Activated CD8-positive, alpha-beta memory T cell treated with anti-CD3 and anti-CD28 coated beads, Interleukin-2, amount 10 ng/mL, durations not matched to agents 7 days and 5 days (primary cell): Measurements from ENCODE around the gene MPC1. TPM values are rescaled to one million over a fixed set of nuclear protein-coding genes. Genes with fewer than 3 reads are reported as not detected.
"Not testable (repeated sequence)": the region's sequence is repeated elsewhere in the genome, so short reads cannot be mapped to it uniquely, and the experiment has no call there.

Experiments used
- ATAC-seq: fragments of 150-1000 bp; cut with Tn5 transposase; one replicate; pipeline ENCODE4 v1.10.0; 2021; ENCODE audit warnings: moderate library complexity
- CTCF ChIA-PET: fragments of 350-600 bp; sonication (Branson Sonifier 250); formaldehyde crosslinking; loops from one replicate; lab custom pipeline; 2021; ENCODE audit warnings: antibody characterized with exemption; lab: Charles Lee
- DNase-seq: peaks from one replicate; pipeline ENCODE4 v3.0.0-alpha.2; 2020
- H3K27ac Mint-ChIP-seq: one replicate; pipeline ENCODE4 v1.8.0; 2021; ENCODE audit warnings: mild to moderate bottlenecking, mixed read lengths
- H3K27me3 Mint-ChIP-seq: one replicate; pipeline ENCODE4 v1.8.0; 2021; ENCODE audit warnings: mixed read lengths
- H3K36me3 Mint-ChIP-seq: one replicate; pipeline ENCODE4 v1.8.0; 2021; ENCODE audit warnings: mild to moderate bottlenecking, mixed read lengths
- H3K4me1 Mint-ChIP-seq: one replicate; pipeline ENCODE4 v1.8.0; 2021; ENCODE audit warnings: mixed read lengths
- H3K4me3 Mint-ChIP-seq: one replicate; pipeline ENCODE4 v1.8.0; 2021; ENCODE audit warnings: mild to moderate bottlenecking, moderate library complexity, mixed read lengths
- H3K9me3 Mint-ChIP-seq: one replicate; pipeline ENCODE4 v1.8.0; 2022; ENCODE audit warnings: low read depth, mixed read lengths
- total RNA-seq, 2 experiments: library from RNA; stranded (reverse); gene quantifications; one replicate each; pipeline ENCODE4 v1.2.3, GENCODE V29; 2021

Gene MPC1
- total RNA-seq, 2 experiments from 2014 or later: 29.4 to 37.4 TPM

DNA sequence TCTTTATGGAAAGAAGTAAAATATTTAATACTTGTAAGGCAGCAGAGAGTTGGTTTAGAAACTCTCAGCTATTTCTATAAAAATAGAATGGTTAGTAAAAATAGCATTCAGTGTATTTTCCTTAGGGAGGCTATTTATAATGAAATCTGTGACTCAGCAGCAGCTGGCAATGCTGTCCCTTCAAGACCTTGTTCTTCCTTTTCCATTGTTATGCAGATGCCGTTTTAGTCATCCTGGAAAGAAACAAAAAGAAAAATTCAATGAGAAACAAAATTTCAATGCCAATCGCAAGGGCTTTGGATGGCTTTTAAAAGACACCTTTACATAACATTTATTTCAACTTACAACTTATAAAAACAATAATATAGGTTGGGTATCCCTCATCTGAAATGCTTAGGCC lies 17.5 kb downstream of the MPC1 start:
- no peaks in the 10 kb centered on the region for H3K9me3 Mint-ChIP-seq
- ATAC-seq (no peak), DNase-seq (no peak)
- H3K27ac Mint-ChIP-seq: no peak overlapping the region
- no peaks in the 10 kb centered on the region for H3K27me3 Mint-ChIP-seq
- CTCF ChIA-PET: interaction anchor here (0.9 kb wide), 1 partner anchor 16 kb away, joined by 6 read pairs; no protein-coding TSS in a partner anchor
- no peaks in the 10 kb centered on the region for H3K4me1 Mint-ChIP-seq
- peaks cover 6% of the 10 kb centered on the region for H3K36me3 Mint-ChIP-seq
- no peak overlapping the region for H3K4me3 Mint-ChIP-seq

DNA sequence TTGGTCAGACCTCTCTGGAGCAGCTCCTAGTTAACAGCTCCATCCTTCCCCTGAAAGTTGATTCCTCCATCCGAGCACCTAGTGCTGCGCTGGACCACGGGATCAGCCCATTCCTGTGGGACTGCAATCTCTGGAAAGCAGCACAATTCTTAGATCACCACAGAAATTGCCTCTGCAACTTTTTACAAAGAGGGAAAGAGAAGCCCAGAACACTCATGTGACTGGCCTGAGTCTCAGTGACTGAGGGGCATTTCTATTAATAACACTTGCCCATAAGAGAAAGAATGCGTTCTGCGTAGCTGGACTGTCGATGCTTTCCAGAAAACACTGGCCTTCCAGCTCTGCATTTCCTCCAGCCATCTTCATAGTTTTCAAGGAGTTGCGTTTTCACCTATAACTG lies 18.3 kb downstream of the MPC1 start:
- H3K36me3 Mint-ChIP-seq: peaks cover 6% of the 10 kb centered on the region
- H3K27me3 Mint-ChIP-seq: peaks cover 5% of the 10 kb centered on the region
- no peaks in the 10 kb centered on the region for H3K9me3 Mint-ChIP-seq
- H3K4me1 Mint-ChIP-seq: no peaks in the 10 kb centered on the region
- ATAC-seq (no peak), DNase-seq (no peak)
- CTCF ChIA-PET: interaction anchor here (0.9 kb wide), 1 partner anchor 17 kb away, joined by 6 read pairs; no protein-coding TSS in a partner anchor
- H3K27ac Mint-ChIP-seq: no peak overlapping the region
- no peak overlapping the region for H3K4me3 Mint-ChIP-seq

- H3K36me3 Mint-ChIP-seq, H3K4me1 Mint-ChIP-seq, H3K4me3 Mint-ChIP-seq, ATAC-seq, H3K27ac Mint-ChIP-seq, DNase-seq, H3K9me3 Mint-ChIP-seq: not testable (repeated sequence)
- peaks cover 20% of the 10 kb centered on the region for H3K27me3 Mint-ChIP-seq
- CTCF ChIA-PET: interaction anchor here (1.4 kb wide), 1 partner anchor 19 kb away, joined by 4 read pairs; no protein-coding TSS in a partner anchor
Measured at GRCh38 chr6:166362427-166362826, 20.3 kb downstream of the MPC1 start.

- DNase-seq: no peak
- Mint-ChIP-seq H3K27ac (no peak overlapping the region), H3K4me1 (no peaks in the 10 kb centered on the region), H3K4me3 (no peak overlapping the region), H3K9me3 (no peaks in the 10 kb centered on the region), H3K27me3 (peaks cover 27% of the 10 kb centered on the region), H3K36me3 (peaks cover 5% of the 10 kb centered on the region)
- CTCF ChIA-PET: no interaction called here
- no peak for ATAC-seq
Measured at GRCh38 chr6:166361077-166361429, 21.7 kb downstream of the MPC1 start.

DNA sequence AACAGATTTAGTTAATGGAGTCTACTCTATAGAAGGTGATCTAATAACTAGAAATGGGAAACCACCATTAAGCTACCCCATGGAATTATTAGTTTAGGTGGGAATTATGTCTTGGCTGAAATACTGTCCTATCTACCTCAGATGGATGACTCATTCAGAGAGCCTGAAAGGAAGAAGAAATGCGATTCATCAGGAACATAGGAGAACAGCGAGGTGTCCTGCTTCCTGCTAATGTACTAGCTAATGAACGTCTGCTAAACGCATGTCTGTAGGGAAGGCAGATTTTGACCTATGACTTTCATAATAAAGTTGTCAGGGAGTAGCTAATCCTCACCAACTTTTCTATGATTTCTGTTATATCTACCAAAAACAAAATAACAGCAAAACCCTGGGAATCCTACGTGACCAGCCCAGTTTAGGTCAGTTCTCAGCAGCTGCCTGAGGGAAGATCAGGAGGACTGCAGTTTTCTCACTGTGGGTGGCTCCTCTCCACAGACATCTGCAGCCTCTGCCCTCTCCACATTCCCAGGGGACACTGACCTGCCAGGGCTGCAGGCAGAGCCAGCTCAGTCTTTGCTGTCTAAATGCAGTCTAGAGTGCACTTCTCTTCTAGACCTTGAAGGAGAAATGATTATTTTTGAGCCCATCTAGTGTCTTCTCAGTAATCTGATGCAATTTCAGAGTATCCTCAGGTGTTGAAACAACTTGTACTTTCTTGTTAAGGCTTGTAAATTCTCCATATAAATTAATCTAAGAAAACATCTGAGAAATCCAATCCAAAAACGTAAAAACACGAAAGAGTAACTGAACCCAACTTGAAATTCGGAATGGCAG lies 22.3 kb downstream of the MPC1 start:
- no peak for ATAC-seq
- Mint-ChIP-seq H3K27me3 (peaks cover 30% of the 10 kb centered on the region), H3K9me3 (no peaks in the 10 kb centered on the region), H3K36me3 (peaks cover 5% of the 10 kb centered on the region), H3K27ac (no peak overlapping the region), H3K4me1 (no peaks in the 10 kb centered on the region), H3K4me3 (no peak overlapping the region)
- CTCF ChIA-PET: no interaction called here
- no peak for DNase-seq

- H3K27me3 Mint-ChIP-seq: peaks cover 61% of the 10 kb centered on the region
- H3K36me3 Mint-ChIP-seq: peaks cover 3% of the 10 kb centered on the region
- no peak overlapping the region for H3K4me3 Mint-ChIP-seq
- DNase-seq (no peak), ATAC-seq (no peak)
- CTCF ChIA-PET: interaction anchor here (0.9 kb wide), 1 partner anchor 43 kb away, joined by 3 read pairs; no protein-coding TSS in a partner anchor
- no peak overlapping the region for H3K27ac Mint-ChIP-seq
- H3K9me3 Mint-ChIP-seq: no peaks in the 10 kb centered on the region
- H3K4me1 Mint-ChIP-seq: no peaks in the 10 kb centered on the region
Measured at GRCh38 chr6:166355552-166355951, 27.2 kb downstream of the MPC1 start.

DNA sequence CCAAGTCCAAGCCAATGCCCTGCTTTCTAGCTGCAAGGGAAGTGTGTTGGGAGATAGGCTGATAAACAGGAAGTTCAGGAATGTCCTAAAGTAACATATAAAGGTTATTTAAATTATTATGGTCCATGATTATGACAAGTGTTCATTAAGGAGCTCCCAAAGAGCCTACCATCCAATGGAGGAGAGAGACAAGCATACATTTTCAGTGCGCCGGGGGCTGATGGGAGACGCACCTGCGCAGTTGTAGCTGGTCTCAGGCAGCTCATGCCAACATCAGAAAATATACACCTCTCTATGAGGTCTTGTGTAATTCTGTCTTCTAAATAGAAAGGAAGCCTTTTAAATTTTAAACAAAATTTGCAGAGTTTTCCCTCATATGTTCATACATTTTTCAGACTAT lies 27.8 kb downstream of the MPC1 start:
- no peaks in the 10 kb centered on the region for H3K4me1 Mint-ChIP-seq
- CTCF ChIA-PET: interaction anchor here (0.9 kb wide), 1 partner anchor 42 kb away, joined by 3 read pairs; no protein-coding TSS in a partner anchor
- H3K4me3 Mint-ChIP-seq: no peak overlapping the region
- peaks cover 67% of the 10 kb centered on the region for H3K27me3 Mint-ChIP-seq
- peaks cover 3% of the 10 kb centered on the region for H3K36me3 Mint-ChIP-seq
- DNase-seq: no peak
- no peaks in the 10 kb centered on the region for H3K9me3 Mint-ChIP-seq
- no peak for ATAC-seq
- no peak overlapping the region for H3K27ac Mint-ChIP-seq

GRCh38 chr6:166354143-166354542 lies 28.6 kb downstream of the MPC1 start:
- H3K27me3 Mint-ChIP-seq: peaks cover 63% of the 10 kb centered on the region
- DNase-seq: no peak
- peaks cover 2% of the 10 kb centered on the region for H3K9me3 Mint-ChIP-seq
- peaks cover 3% of the 10 kb centered on the region for H3K36me3 Mint-ChIP-seq
- no peak for ATAC-seq
- no peak overlapping the region for H3K4me3 Mint-ChIP-seq
- no peak overlapping the region for H3K27ac Mint-ChIP-seq
- CTCF ChIA-PET: no interaction called here
- no peaks in the 10 kb centered on the region for H3K4me1 Mint-ChIP-seq

DNA sequence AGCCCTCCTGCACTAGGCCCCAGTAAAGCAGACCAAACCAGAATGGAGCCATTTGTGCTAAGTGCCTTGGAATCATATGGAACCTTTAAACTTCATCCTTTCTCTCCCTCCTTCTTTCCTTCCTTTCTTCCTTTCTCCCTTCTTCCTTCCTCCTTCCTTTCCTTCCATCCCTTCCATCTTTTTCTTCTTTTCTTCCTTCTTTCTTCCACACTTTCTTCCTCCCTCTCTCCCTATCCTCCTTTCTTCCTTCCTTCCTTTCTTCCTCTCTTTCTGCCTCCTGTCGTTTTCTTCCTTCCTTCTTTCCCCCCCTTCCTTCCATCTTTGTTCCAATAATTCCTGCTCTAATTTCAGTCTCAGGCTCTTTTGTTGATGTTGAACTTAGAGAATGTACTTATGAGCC lies 29.2 kb downstream of the MPC1 start:
- peaks cover 62% of the 10 kb centered on the region for H3K27me3 Mint-ChIP-seq
- ATAC-seq (no peak), DNase-seq (no peak)
- H3K4me3 Mint-ChIP-seq: no peak overlapping the region
- H3K36me3 Mint-ChIP-seq: peaks cover 3% of the 10 kb centered on the region
- no peak overlapping the region for H3K27ac Mint-ChIP-seq
- peaks cover 2% of the 10 kb centered on the region for H3K9me3 Mint-ChIP-seq
- no peaks in the 10 kb centered on the region for H3K4me1 Mint-ChIP-seq
- CTCF ChIA-PET: interaction anchor here (1.4 kb wide), 1 partner anchor 28 kb away, joined by 7 read pairs; no protein-coding TSS in a partner anchor

GRCh38 chr6:166352923-166353322 lies 29.8 kb downstream of the MPC1 start:
- peaks cover 1% of the 10 kb centered on the region for H3K4me1 Mint-ChIP-seq
- H3K9me3 Mint-ChIP-seq: peaks cover 2% of the 10 kb centered on the region
- no peak overlapping the region for H3K27ac Mint-ChIP-seq
- H3K27me3 Mint-ChIP-seq: peaks cover 58% of the 10 kb centered on the region
- CTCF ChIA-PET: interaction anchor here (1.4 kb wide), 1 partner anchor 28 kb away, joined by 7 read pairs; no protein-coding TSS in a partner anchor
- peaks cover 6% of the 10 kb centered on the region for H3K36me3 Mint-ChIP-seq
- DNase-seq (no peak), ATAC-seq (no peak)
- H3K4me3 Mint-ChIP-seq: no peak overlapping the region

DNA sequence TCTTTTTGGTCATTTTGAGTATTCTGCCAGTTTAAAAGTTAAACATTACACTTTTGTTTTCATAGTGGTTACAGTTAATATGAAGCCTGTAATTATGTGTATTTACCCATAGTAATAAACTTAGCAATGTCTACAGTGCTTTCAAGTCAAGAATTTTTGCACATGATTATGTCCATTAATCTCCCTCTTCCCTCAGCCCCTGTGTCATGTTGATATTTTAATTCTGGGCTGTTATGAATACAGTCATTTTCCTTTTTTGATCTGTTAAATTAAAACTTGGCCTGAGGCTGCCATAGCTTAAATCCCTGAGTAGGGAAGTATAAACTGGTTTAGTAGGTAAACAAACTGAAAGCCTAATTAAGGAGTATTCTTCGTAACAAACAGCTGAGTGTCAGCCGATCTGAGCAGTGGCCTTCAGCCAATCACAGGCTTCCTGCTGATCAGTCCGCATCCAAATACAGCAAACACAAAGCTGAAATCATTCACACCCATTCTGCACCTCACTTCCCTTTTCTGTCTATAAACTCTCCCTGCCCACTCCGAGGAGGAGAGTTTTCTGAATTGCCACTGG lies 30.9 kb downstream of the MPC1 start:
- Mint-ChIP-seq H3K4me3 (no peak overlapping the region), H3K27ac (no peak overlapping the region), H3K9me3 (peaks cover 2% of the 10 kb centered on the region), H3K27me3 (peaks cover 55% of the 10 kb centered on the region), H3K4me1 (peaks cover 3% of the 10 kb centered on the region), H3K36me3 (peaks cover 6% of the 10 kb centered on the region)
- no peak for DNase-seq
- CTCF ChIA-PET: no interaction called here
- no peak for ATAC-seq

DNA sequence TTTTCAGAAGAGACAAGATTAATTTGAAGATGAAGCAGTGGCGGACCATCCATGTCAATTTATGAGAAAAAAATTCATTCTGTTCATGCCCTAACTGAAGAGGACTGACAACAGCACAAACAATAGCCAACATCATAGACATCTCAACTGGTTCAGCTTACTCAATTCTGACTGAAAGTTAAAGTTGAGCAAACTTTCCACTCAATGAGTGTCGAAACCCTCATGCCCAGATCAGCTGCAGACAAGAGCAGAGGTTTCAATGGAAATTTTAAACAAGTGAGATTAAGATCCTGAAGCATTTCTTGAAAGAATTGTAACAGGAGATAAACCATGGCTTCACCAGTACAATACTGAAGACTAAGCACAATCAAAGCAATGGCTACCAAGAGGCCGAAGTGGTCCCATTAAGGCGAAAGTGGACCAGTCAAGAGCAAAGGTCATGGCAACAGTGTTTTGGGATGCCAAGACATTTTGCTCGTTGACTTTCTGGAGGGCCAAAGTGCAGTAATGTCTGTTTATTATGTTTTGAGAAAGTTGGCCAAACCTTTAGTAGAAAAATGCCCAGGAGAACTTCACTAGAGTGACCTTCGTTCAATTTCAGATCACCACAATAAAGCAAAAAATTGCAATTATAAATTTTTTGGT lies 34.3 kb downstream of the MPC1 start:
- H3K27me3 Mint-ChIP-seq: peaks cover 51% of the 10 kb centered on the region
- CTCF ChIA-PET: no interaction called here
- peaks cover 3% of the 10 kb centered on the region for H3K4me1 Mint-ChIP-seq
- ATAC-seq (no peak), DNase-seq (no peak)
- H3K36me3 Mint-ChIP-seq: peaks cover 6% of the 10 kb centered on the region
- H3K4me3 Mint-ChIP-seq: no peak overlapping the region
- peaks cover 2% of the 10 kb centered on the region for H3K9me3 Mint-ChIP-seq
- H3K27ac Mint-ChIP-seq: no peak overlapping the region

DNA sequence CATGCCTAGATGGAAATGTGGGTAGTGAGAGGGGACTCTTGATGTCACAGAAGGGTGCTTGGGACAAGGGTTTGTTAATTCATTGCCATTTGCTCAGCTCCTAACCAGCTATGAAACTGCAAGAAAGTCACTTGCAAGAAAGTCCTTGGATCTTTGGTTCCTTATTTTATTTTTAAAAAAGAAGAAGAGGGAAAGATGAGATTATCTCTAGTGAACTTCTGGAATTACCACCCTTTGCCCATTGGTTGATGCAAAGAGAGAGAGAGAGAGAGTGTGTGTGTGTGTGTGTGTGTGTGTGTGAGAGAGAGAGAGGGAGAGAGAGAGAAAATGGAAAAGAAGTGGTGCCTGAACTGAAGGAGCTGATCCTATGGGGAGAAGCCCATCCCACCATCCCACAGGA lies 35.8 kb downstream of the MPC1 start:
- peaks cover 6% of the 10 kb centered on the region for H3K36me3 Mint-ChIP-seq
- H3K27me3 Mint-ChIP-seq: peaks cover 41% of the 10 kb centered on the region
- DNase-seq (no peak), ATAC-seq (no peak)
- H3K4me1 Mint-ChIP-seq: peaks cover 6% of the 10 kb centered on the region
- H3K4me3 Mint-ChIP-seq: no peak overlapping the region
- H3K27ac Mint-ChIP-seq: no peak overlapping the region
- CTCF ChIA-PET: interaction anchor here (1.3 kb wide), 1 partner anchor 34 kb away, joined by 4 read pairs; no protein-coding TSS in a partner anchor
- H3K9me3 Mint-ChIP-seq: peaks cover 2% of the 10 kb centered on the region
